Measurements from ENCODE around the gene CPM.

- TF ChIP-seq CTCF (conservative IDR thresholded peaks at IDR 0.05) (no peak), ZFX (IDR thresholded peaks at IDR 0.05) (no peak)
Measured at GRCh38 chr12:68945255-68945654, 12.3 kb upstream of the CPM start.
